HFF-Myc (cell line): Measurements from ENCODE around the gene TPD52L2.
A peak's percentile ranks its signal among the peaks of the same experiment; 100 is the strongest.

Experiments used
- DNase-seq: peaks from one replicate; pipeline ENCODE4 v3.0.0-alpha.2; 2011; ENCODE audit warnings: low read depth; ENCODE audit errors: extremely low read depth
- H3K4me3 ChIP-seq: replicated peaks from 2 replicates; pipeline ENCODE4 v1.5.1; 2011; ENCODE audit warnings: low read depth, mild to moderate bottlenecking, control low read depth, low read length
- CTCF ChIP-seq: IDR thresholded peaks from 2 replicates; pipeline ENCODE4 v1.5.1; 2012; ENCODE audit warnings: mild to moderate bottlenecking, low read depth, low read length, control low read depth; ENCODE audit errors: missing control alignments

Gene TPD52L2

DNA sequence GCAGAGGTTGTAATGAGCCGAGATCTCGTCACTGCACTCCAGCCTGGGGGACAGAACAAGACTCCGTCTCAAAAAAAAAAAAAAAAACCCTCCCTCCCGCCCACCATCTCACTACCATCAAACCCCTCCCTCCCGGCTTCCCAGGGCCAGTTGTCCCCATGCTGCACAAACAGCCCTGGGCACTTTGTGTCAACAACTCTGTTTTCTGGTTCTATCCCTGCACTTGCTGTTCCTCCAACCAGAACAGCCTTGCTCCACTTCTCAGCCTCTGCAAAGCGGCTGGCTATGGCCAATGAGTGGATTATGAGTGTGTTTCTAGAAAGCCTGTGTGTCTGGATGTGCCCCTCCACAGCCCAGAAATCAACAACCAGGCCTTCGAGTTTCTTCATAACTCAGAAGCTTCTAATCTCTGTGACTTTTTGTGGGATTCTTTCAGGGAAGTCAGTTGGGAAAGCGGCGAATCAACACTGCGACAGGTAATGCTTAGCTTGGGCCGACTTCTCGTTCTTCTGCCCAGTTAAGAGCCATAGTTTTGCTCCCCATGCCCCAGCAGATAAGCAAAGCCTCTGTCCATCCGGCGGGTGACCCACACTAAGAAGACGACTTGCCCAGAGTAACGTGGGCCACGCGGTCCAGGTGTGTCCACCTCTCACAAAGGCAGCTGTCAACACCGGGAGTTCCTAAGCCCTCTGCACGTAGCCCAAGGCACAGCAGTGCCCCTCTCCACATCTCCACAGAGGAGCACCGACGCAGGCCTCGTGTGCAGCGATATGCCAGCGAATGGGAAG is 39.5 kb upstream of the TPD52L2 start:
- TF ChIP-seq CTCF: no peak
- H3K4me3 ChIP-seq: no peak overlapping the region
- no peak for DNase-seq

- no peak overlapping the region for H3K4me3 ChIP-seq
- DNase-seq: no peak
- no peak for TF ChIP-seq CTCF
Observed at GRCh38 chr20:63826753-63827152, 38.3 kb upstream of the TPD52L2 start.

DNA sequence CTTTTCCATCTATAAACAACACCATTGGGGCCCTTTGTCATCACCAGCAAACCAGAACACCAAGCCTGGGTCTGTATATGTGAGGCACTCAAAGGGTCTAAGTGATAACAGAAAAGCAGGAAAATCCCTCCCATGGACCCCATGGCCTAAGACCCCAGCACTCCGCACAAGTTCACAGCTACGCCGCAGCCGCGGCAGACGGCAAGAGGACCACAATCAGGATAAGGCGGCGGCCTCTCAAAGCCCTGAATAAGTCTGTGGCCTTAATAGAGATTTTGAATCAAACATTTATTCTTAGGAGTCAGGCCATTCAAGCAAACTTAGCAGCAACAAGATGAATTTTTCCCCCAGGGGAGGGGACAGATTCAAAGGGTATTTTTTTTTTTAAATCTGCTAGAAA is 36.9 kb upstream of the TPD52L2 start:
- H3K4me3 ChIP-seq: no peak overlapping the region
- DNase-seq: no peak
- TF ChIP-seq CTCF: no peak

DNA sequence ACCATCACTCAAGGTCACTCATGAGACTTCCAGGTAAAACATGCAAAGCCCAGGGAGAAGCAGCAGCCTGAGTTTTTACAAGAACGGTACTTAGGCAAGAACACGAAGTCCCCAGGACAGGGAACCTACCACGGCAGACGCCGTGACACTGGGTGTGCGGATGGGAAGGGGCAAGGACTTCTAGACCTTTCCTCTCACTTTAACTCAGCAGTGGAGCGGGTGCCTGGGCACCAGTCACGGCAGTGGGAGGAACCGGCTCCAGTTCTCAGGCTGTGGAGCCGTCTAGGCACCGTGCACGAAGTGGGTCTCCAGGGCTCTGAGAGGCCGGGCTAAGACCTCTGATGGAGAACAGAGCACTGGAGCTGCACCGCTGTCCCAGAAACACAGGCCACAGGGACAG is 36.5 kb upstream of the TPD52L2 start:
- no peak for TF ChIP-seq CTCF
- no peak overlapping the region for H3K4me3 ChIP-seq
- DNase-seq: no peak

DNA sequence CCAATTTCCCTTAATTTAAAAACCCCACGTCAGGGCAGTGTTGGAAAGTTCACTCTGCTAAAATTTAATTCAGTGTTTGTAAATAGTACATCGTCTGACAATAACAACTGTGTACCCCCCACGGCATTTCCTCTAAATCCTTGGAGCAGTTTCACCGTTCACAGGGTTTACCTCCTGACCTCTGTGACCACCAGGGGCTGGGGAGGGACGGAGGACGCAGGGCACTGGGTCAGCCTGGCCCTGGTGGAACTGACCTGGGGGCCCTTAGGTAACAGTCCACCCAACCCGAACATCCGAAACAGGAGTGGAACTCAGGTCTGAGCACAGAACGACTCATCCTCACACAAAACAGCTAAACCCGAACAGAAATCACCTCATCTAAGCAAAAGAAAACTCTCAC is 36.1 kb upstream of the TPD52L2 start:
- no peak for TF ChIP-seq CTCF
- no peak overlapping the region for H3K4me3 ChIP-seq
- no peak for DNase-seq

GRCh38 chr20:63829603-63829944 is 35.5 kb upstream of the TPD52L2 start:
- no peak for TF ChIP-seq CTCF
- peak overlapping the region; percentile 40 for H3K4me3 ChIP-seq
- no peak for DNase-seq
